Spinal cord (tissue), 10 donors: Measurements from ENCODE around the gene PTPRG. TPM values are rescaled to one million over a fixed set of nuclear protein-coding genes. Genes with fewer than 3 reads are reported as not detected.

Experiments used
- DNase-seq, 6 donors: peaks; one replicate each; pipeline versions ENCODE4 v3.0.0 to v3.0.0-alpha.2; 2013 to 2015; ENCODE audit warnings: low spot score in 6 of 6, low read depth in 4 of 6
- H3K27ac ChIP-seq: one replicate; pipeline ENCODE4 v1.5.1; 2013; ENCODE audit warnings: low read depth, low read length, control low read depth
- H3K27me3 ChIP-seq: one replicate; pipeline ENCODE4 v1.6.1; 2013; ENCODE audit warnings: low read length; ENCODE audit not compliant: control insufficient read depth, insufficient read depth
- H3K36me3 ChIP-seq: one replicate; pipeline ENCODE4 v1.6.1; 2013; ENCODE audit warnings: low read length; ENCODE audit not compliant: control insufficient read depth, insufficient read depth
- H3K4me1 ChIP-seq: one replicate; pipeline ENCODE4 v1.6.1; 2013; ENCODE audit warnings: low read length; ENCODE audit not compliant: control insufficient read depth, insufficient read depth
- H3K4me3 ChIP-seq: one replicate; pipeline ENCODE4 v1.5.1; 2013; ENCODE audit warnings: low read depth, low read length, control low read depth
- H3K9me3 ChIP-seq: one replicate; pipeline ENCODE4 v1.6.1; 2013; ENCODE audit warnings: low read length; ENCODE audit not compliant: control insufficient read depth, insufficient read depth
- WGBS: methylation state at CpG from one replicate; pipeline ENCODE4 v1.1.5; 2013; ENCODE audit warnings: missing lambda C conversion rate; ENCODE audit not compliant: insufficient coverage; 5-methylcytosine and 5-hydroxymethylcytosine counted together
- polyA plus RNA-seq, 2 donors: library from polyadenylated mRNA; unstranded; fragments of 120-200 nt; gene quantifications; one replicate each; pipeline ENCODE4 v1.2.1, GENCODE V29; 2013; ENCODE audit not compliant: insufficient read length in 2 of 2
- total RNA-seq, 2 donors: library from RNA; depleted of rRNA in 1 of 2; stranded (reverse); fragments of 120-200 nt in 1 of 2; fragments of >200 nt in 1 of 2; gene quantifications; one replicate each; pipeline versions ENCODE4 v1.2.3 to v1.2.4, GENCODE V29; 2013 to 2014
- donor health status: healthy.

The PTPRG gene
- total and polyA plus RNA-seq, 4 donors, result 29.2 to 106 (median 60.2) TPM

GRCh38 chr3:61650719-61651410, 89.5 kb downstream of the PTPRG start:
- WGBS, result no CpG with 5 or more reads among the region's 4 CpGs
- no peaks in the 10 kb centered on the region for H3K4me1 ChIP-seq
- peak in 1 of 6 donors; percentile 63 for DNase-seq
- no peak overlapping the region for H3K4me3 ChIP-seq
- H3K36me3 ChIP-seq, result no peaks in the 10 kb centered on the region
- H3K27ac ChIP-seq, result no peak overlapping the region
- no peaks in the 10 kb centered on the region for H3K9me3 ChIP-seq
- no peaks in the 10 kb centered on the region for H3K27me3 ChIP-seq

GRCh38 chr3:61657689-61658088, 96.3 kb downstream of the PTPRG start:
- Histone ChIP-seq H3K4me1 (peaks cover 10% of the 10 kb centered on the region), H3K9me3 (no peaks in the 10 kb centered on the region), H3K36me3 (no peaks in the 10 kb centered on the region), H3K27ac (no peak overlapping the region), H3K4me3 (no peak overlapping the region), H3K27me3 (no peaks in the 10 kb centered on the region)
- DNase-seq, result peak in 1 of 6 donors; percentile 76
- 14% methylated on average over 4 of the region's 4 CpGs for WGBS

- H3K4me1 ChIP-seq, result peaks cover 6% of the 10 kb centered on the region
- H3K9me3 ChIP-seq, result no peaks in the 10 kb centered on the region
- H3K27me3 ChIP-seq, result no peaks in the 10 kb centered on the region
- H3K36me3 ChIP-seq, result no peaks in the 10 kb centered on the region
- H3K27ac ChIP-seq, result no peak overlapping the region
- 98% methylated on average over 5 of the region's 8 CpGs for WGBS
- DNase-seq, result no peak
- H3K4me3 ChIP-seq, result no peak overlapping the region
Measured at GRCh38 chr3:61662861-61663260, 101.5 kb downstream of the PTPRG start.

GRCh38 chr3:61663356-61664104, 102.2 kb downstream of the PTPRG start:
- no peaks in the 10 kb centered on the region for H3K36me3 ChIP-seq
- DNase-seq, result no peak
- peaks cover 3% of the 10 kb centered on the region for H3K4me1 ChIP-seq
- peak overlapping the region; percentile 43 for H3K27ac ChIP-seq
- H3K4me3 ChIP-seq, result peak overlapping the region; percentile 4
- H3K27me3 ChIP-seq, result no peaks in the 10 kb centered on the region
- H3K9me3 ChIP-seq, result no peaks in the 10 kb centered on the region
- WGBS, result 73% methylated on average over 3 of the region's 8 CpGs

- H3K9me3 ChIP-seq, result no peaks in the 10 kb centered on the region
- DNase-seq, result peak in 1 of 6 donors; percentile 65
- H3K4me3 ChIP-seq, result peak overlapping the region; percentile 4
- 60% methylated on average over 1 of the region's 2 CpGs for WGBS
- no peaks in the 10 kb centered on the region for H3K27me3 ChIP-seq
- no peaks in the 10 kb centered on the region for H3K36me3 ChIP-seq
- peaks cover 3% of the 10 kb centered on the region for H3K4me1 ChIP-seq
- H3K27ac ChIP-seq, result peak overlapping the region; percentile 43
Measured at GRCh38 chr3:61664105-61664482, 102.7 kb downstream of the PTPRG start.

GRCh38 chr3:61665121-61665520, 103.8 kb downstream of the PTPRG start:
- H3K9me3 ChIP-seq, result no peaks in the 10 kb centered on the region
- no peak overlapping the region for H3K27ac ChIP-seq
- H3K4me3 ChIP-seq, result no peak overlapping the region
- DNase-seq, result no peak
- no CpG with 5 or more reads among the region's 3 CpGs for WGBS
- no peaks in the 10 kb centered on the region for H3K36me3 ChIP-seq
- peaks cover 6% of the 10 kb centered on the region for H3K4me1 ChIP-seq
- no peaks in the 10 kb centered on the region for H3K27me3 ChIP-seq

- H3K9me3 ChIP-seq, result no peaks in the 10 kb centered on the region
- H3K4me1 ChIP-seq, result peaks cover 6% of the 10 kb centered on the region
- WGBS, result 52% methylated on average over 3 of the region's 5 CpGs
- no peak overlapping the region for H3K4me3 ChIP-seq
- no peak for DNase-seq
- H3K27me3 ChIP-seq, result no peaks in the 10 kb centered on the region
- no peak overlapping the region for H3K27ac ChIP-seq
- H3K36me3 ChIP-seq, result no peaks in the 10 kb centered on the region
Measured at GRCh38 chr3:61665987-61666386, 104.6 kb downstream of the PTPRG start.

GRCh38 chr3:61666615-61667330, 105.4 kb downstream of the PTPRG start:
- no CpG with 5 or more reads among the region's 6 CpGs for WGBS
- H3K27me3 ChIP-seq, result no peaks in the 10 kb centered on the region
- DNase-seq, result no peak
- no peaks in the 10 kb centered on the region for H3K36me3 ChIP-seq
- no peaks in the 10 kb centered on the region for H3K9me3 ChIP-seq
- no peak overlapping the region for H3K27ac ChIP-seq
- peaks cover 6% of the 10 kb centered on the region for H3K4me1 ChIP-seq
- H3K4me3 ChIP-seq, result no peak overlapping the region

GRCh38 chr3:61667383-61667782, 106.0 kb downstream of the PTPRG start:
- no peak overlapping the region for H3K4me3 ChIP-seq
- no peaks in the 10 kb centered on the region for H3K36me3 ChIP-seq
- WGBS, result 90% methylated on average over 4 of the region's 6 CpGs
- H3K27ac ChIP-seq, result no peak overlapping the region
- no peak for DNase-seq
- no peaks in the 10 kb centered on the region for H3K27me3 ChIP-seq
- H3K4me1 ChIP-seq, result peaks cover 6% of the 10 kb centered on the region
- H3K9me3 ChIP-seq, result no peaks in the 10 kb centered on the region
